Measurements from ENCODE around the gene SV2B.
A peak's percentile ranks its signal among the peaks of the same experiment; 100 is the strongest.

The SV2B gene

DNA sequence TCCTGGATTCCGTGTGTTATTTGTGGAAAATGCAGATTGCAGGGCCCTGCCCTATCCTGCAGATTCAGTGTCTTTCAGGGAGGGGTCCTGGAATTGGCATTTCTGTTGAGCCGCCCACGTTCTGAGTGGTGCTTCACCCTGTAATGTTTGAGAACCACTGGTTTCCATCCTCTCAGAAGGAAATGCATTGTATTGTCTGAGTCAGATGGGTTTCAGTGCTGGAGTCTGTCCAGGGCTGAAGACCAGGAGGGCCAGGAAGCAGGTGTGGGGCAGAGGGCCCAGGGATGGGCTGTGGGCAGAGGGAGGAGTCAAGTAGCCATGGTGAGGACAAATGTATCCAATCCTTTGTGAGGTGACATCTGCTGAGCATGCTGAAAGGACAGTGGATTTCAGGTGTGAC, 123.8 kb downstream of the SV2B start:
- H3K4me1 ChIP-seq (ENCODE audit: control insufficient read depth, insufficient read depth, low read length), result no peaks in the 10 kb centered on the region
- POLR2A ChIA-PET, result no interaction called here
- no peak overlapping the region for H3K4me3 ChIP-seq (ENCODE audit: low read depth, low read length)
- H3K9me3 ChIP-seq (ENCODE audit: control insufficient read depth, insufficient read depth, low read depth, low read length), result no peaks in the 10 kb centered on the region
- CTCF ChIA-PET, result interaction anchor here (0.7 to 4.9 kb wide), 12 partner anchors 9 to 211 kb away, joined by 3 to 104 read pairs (median 6); no protein-coding TSS in a partner anchor
- H3K36me3 ChIP-seq (ENCODE audit: control insufficient read depth in 2 of 2, insufficient read depth in 1 of 2, low read length in 2 of 2), result no peaks in the 10 kb centered on the region
- no peak overlapping the region for H3K27ac ChIP-seq (ENCODE audit: extremely low read depth, low read depth, low read length)
- no peak for TF ChIP-seq ZNF266 (tag by site-specific recombination; IDR thresholded peaks at IDR 0.05; ENCODE audit: low read depth)
- no peak for TF ChIP-seq ZNF776 (tag by site-specific recombination; IDR thresholded peaks at IDR 0.05; ENCODE audit: borderline replicate concordance)
- TF ChIP-seq BCL11A (tag by site-specific recombination; IDR thresholded peaks at IDR 0.05; ENCODE audit: low read depth), result no peak
- TF ChIP-seq KLF16 (tag by site-specific recombination; IDR thresholded peaks at IDR 0.05), result no peak
- TF ChIP-seq HOXC10 (CRISPR knock-in tag; IDR thresholded peaks at IDR 0.05), result no peak
- no peak for TF ChIP-seq ZNF510 (tag by site-specific recombination; IDR thresholded peaks at IDR 0.05; ENCODE audit: insufficient replicate concordance)
- no peak for TF ChIP-seq ZBTB17 (tag by site-specific recombination; IDR thresholded peaks at IDR 0.05)
- TF ChIP-seq GFI1B (tag by site-specific recombination; IDR thresholded peaks at IDR 0.05), result no peak
- no peak for TF ChIP-seq GLIS1 (tag by site-specific recombination; IDR thresholded peaks at IDR 0.05)
- TF ChIP-seq ZNF433 (tag by site-specific recombination; IDR thresholded peaks at IDR 0.05; ENCODE audit: low read depth), result no peak
- TF ChIP-seq ZNF274 (IDR thresholded peaks at IDR 0.05; ENCODE audit: low read length), result no peak
- TF ChIP-seq ZNF274 (tag by site-specific recombination; IDR thresholded peaks at IDR 0.05; ENCODE audit: borderline replicate concordance), result no peak
- TF ChIP-seq ZNF571 (tag by site-specific recombination; IDR thresholded peaks at IDR 0.05), result no peak
- TF ChIP-seq MEIS1 (CRISPR knock-in tag; IDR thresholded peaks at IDR 0.05; ENCODE audit: borderline replicate concordance), result no peak
- no peak for TF ChIP-seq FEZF1 (tag by site-specific recombination; IDR thresholded peaks at IDR 0.05)
- TF ChIP-seq SCRT1 (tag by site-specific recombination; IDR thresholded peaks at IDR 0.05; ENCODE audit: borderline replicate concordance), result no peak
- no peak for TF ChIP-seq ZNF701 (tag by site-specific recombination; IDR thresholded peaks at IDR 0.05)
- no peak for TF ChIP-seq ZNF133 (tag by site-specific recombination; IDR thresholded peaks at IDR 0.05)

GRCh38 chr15:91224755-91225380, 124.8 kb downstream of the SV2B start:
- CTCF ChIA-PET, result interaction anchor here (0.6 to 4.9 kb wide), 27 partner anchors 9 to 659 kb away, joined by 3 to 104 read pairs (median 4); no protein-coding TSS in a partner anchor
- POLR2A ChIA-PET, result interaction anchor here (0.5 kb wide), 1 partner anchor 12 kb away, joined by 3 read pairs; no protein-coding TSS in a partner anchor

More at GRCh38 chr15:91224755-91225380, 124.8 kb downstream of the SV2B start:
- Histone ChIP-seq H3K27ac (ENCODE audit: extremely low read depth, low read depth, low read length) (no peak overlapping the region), H3K4me3 (ENCODE audit: low read depth, low read length) (no peak overlapping the region), H3K9me3 (ENCODE audit: control insufficient read depth, insufficient read depth, low read depth, low read length) (no peaks in the 10 kb centered on the region), H3K4me1 (ENCODE audit: control insufficient read depth, insufficient read depth, low read length) (no peaks in the 10 kb centered on the region), H3K36me3 (ENCODE audit: control insufficient read depth in 2 of 2, insufficient read depth in 1 of 2, low read length in 2 of 2) (no peaks in the 10 kb centered on the region)
- TF ChIP-seq OSR2 (tag by site-specific recombination; IDR thresholded peaks at IDR 0.05), result no peak
- TF ChIP-seq ZNF239 (tag by site-specific recombination; IDR thresholded peaks at IDR 0.05), result no peak
- no peak for TF ChIP-seq ZFP41 (tag by site-specific recombination; IDR thresholded peaks at IDR 0.05; ENCODE audit: borderline replicate concordance)
- no peak for TF ChIP-seq ZNF747 (tag by site-specific recombination; IDR thresholded peaks at IDR 0.05)
- TF ChIP-seq CTCF (tag by site-specific recombination; IDR thresholded peaks at IDR 0.05), result peak; percentile 44; the same call in 1 of the 2 replicates
- TF ChIP-seq SP7 (tag by site-specific recombination; IDR thresholded peaks at IDR 0.05), result no peak
- peak; percentile 21; the same call in 1 of the 2 replicates for TF ChIP-seq ZNF654 (tag by site-specific recombination; IDR thresholded peaks at IDR 0.05; ENCODE audit: low read depth)
